Measurements from ENCODE around the gene ZNF350. TPM values are rescaled to one million over a fixed set of nuclear protein-coding genes. Genes with fewer than 3 reads are reported as not detected.
"Not testable (repeated sequence)": the region's sequence is repeated elsewhere in the genome, so short reads cannot be mapped to it uniquely, and the experiment has no call there.

ZNF350 gene
- total and polyA plus RNA-seq, 10 donors = 7.9 to 26.0 (median 19.2) TPM

DNA sequence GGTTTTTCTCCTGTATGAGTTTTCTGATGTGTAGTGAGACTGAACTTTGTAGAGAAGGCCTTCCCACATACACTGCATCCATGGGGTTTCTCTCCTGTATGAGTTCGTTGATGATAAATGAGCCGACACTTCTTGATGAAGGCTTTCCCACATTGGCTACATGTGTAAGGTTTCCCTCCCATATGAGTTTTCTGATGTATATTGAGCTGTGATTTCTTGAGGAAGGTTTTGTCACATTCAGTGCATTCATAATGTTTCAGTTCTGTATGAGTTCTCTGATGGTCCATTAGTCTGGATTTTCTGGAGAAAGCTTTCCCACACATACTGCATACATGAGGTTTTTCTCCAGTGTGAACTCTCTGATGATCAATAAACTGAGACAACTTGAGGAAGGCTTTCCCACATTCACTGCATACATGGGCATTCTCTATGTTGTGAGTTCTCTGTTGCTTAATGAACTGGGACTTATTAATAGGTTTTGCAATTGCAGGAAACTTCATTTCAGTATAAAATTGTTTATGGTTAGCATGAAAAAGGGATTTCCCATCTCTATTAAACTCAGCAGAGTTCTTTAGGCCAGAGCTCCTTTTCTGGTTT lies 7.5 kb upstream of the ZNF350 start:
- Histone ChIP-seq H3K4me3 (no peak overlapping the region), H3K27ac (no peak overlapping the region), H3K27me3 (replicated peaks in 1 of 7) (no peaks in the 10 kb centered on the region), H3K9me3 (peaks cover 59 to 100% (median 100%) of the 10 kb centered on the region in 8 donors), H3K36me3 (peaks cover 25 to 75% (median 58%) of the 10 kb centered on the region in 6 donors), H3K4me1 (no peaks in the 10 kb centered on the region)
- TF ChIP-seq CTCF (IDR thresholded peaks at IDR 0.05 in 8 of 11, conservative IDR thresholded peaks at IDR 0.05 in 3 of 11) (no peak), POLR2AphosphoS5 (IDR thresholded peaks at IDR 0.05) (no peak), POLR2A (IDR thresholded peaks at IDR 0.05) (no peak)
- 90 to 99% (median 97%) methylated on average over 2 of the region's 2 CpGs for WGBS, 5 donors
- intact Hi-C loops (cut with DNase I; ENCODE audit: low total_unique reads) = no loop called here
- DNase-seq = no peak

GRCh38 chr19:51993422-51993821 lies 6.8 kb upstream of the ZNF350 start:
- Histone ChIP-seq H3K36me3 (peaks cover 19 to 68% (median 51%) of the 10 kb centered on the region in 6 donors), H3K27ac (no peak overlapping the region), H3K27me3 (replicated peaks in 1 of 7) (no peaks in the 10 kb centered on the region), H3K4me1 (no peaks in the 10 kb centered on the region), H3K9me3 (peaks cover 60 to 100% (median 100%) of the 10 kb centered on the region in 8 donors), H3K4me3 (no peak overlapping the region)
- DNase-seq = no peak
- intact Hi-C loops (cut with DNase I; ENCODE audit: low total_unique reads) = no loop called here
- TF ChIP-seq POLR2A (IDR thresholded peaks at IDR 0.05) (no peak), POLR2AphosphoS5 (IDR thresholded peaks at IDR 0.05) (no peak), CTCF (IDR thresholded peaks at IDR 0.05 in 8 of 11, conservative IDR thresholded peaks at IDR 0.05 in 3 of 11) (no peak)
- WGBS, 5 donors = 97 to 98% (median 98%) methylated on average over 10 of the region's 10 CpGs

DNA sequence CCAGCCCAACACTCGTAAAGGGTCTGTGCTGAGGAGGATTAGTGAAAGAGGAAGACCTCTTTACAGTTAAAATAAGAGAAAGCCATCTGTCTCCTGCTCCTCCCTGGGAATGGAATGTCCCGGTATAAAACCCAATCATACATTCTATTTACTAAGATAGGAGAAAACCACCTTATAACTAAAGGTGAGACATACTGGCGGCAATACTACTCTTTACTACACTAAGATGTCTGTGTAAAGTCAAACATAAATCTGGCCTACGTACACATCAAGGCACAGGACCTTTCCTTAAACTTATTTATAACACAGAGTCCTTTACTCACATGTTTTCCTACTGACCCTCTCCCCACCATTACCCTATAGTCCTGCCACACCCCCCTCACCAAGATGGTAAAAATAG lies 3.3 kb downstream of the ZNF350 start:
- Histone ChIP-seq H3K4me3 (no peak overlapping the region), H3K27me3 (replicated peaks in 1 of 7) (no peaks in the 10 kb centered on the region), H3K36me3 (peaks cover 0 to 70% (median 30%) of the 10 kb centered on the region in 6 donors), H3K9me3 (peaks cover 28 to 89% (median 87%) of the 10 kb centered on the region in 8 donors), H3K27ac (no peak overlapping the region), H3K4me1 (peaks cover 8 to 23% (median 16%) of the 10 kb centered on the region in 6 donors)
- WGBS, 5 donors = 96 to 99% (median 99%) methylated on average over 4 of the region's 4 CpGs
- intact Hi-C loops (cut with DNase I; ENCODE audit: low total_unique reads) = no loop called here
- TF ChIP-seq CTCF (IDR thresholded peaks at IDR 0.05 in 8 of 11, conservative IDR thresholded peaks at IDR 0.05 in 3 of 11) (no peak), POLR2AphosphoS5 (IDR thresholded peaks at IDR 0.05) (no peak), POLR2A (IDR thresholded peaks at IDR 0.05) (no peak)
- DNase-seq = no peak

- intact Hi-C loops (cut with DNase I; ENCODE audit: low total_unique reads); DNase-seq; H3K4me3 ChIP-seq; H3K27me3 ChIP-seq (replicated peaks in 1 of 7): not testable (repeated sequence)
- Histone ChIP-seq H3K27ac (peak overlapping the region in 1 of 8 donors; percentile 33), H3K9me3 (peaks cover 32 to 99% (median 96%) of the 10 kb centered on the region in 8 donors), H3K36me3 (peaks cover 0 to 94% (median 43%) of the 10 kb centered on the region in 6 donors), H3K4me1 (peaks cover 8 to 16% (median 12%) of the 10 kb centered on the region in 6 donors)
- WGBS, 5 donors = 87 to 97% (median 96%) methylated on average over 6 of the region's 6 CpGs
Observed at GRCh38 chr19:51980926-51981325, 5.7 kb downstream of the ZNF350 start.
